Uterus (tissue), 2 donors: ENCODE results near the gene APOA1.

Experiments used
- POLR2A ChIP-seq, 2 donors: fragments of 450-650 bp; IDR thresholded peaks; one replicate each; pipeline ENCODE4 v1.6.1; 2016; ENCODE audit warnings: antibody characterized with exemption in 2 of 2, mild to moderate bottlenecking in 1 of 2, moderate library complexity in 1 of 2
- TF ChIP-seq, protein P1 (sequence below), 4 experiments: fragments of 200-600 bp in 2 of 4; fragments of 450-650 bp in 2 of 4; sonication (generic) in 2 of 4; IDR thresholded peaks; one replicate each; pipeline ENCODE4 v1.5.1; 2016 to 2019; ENCODE audit warnings: antibody characterized with exemption in 4 of 4, mild to moderate bottlenecking in 2 of 4, moderate library complexity in 1 of 4

DNA sequence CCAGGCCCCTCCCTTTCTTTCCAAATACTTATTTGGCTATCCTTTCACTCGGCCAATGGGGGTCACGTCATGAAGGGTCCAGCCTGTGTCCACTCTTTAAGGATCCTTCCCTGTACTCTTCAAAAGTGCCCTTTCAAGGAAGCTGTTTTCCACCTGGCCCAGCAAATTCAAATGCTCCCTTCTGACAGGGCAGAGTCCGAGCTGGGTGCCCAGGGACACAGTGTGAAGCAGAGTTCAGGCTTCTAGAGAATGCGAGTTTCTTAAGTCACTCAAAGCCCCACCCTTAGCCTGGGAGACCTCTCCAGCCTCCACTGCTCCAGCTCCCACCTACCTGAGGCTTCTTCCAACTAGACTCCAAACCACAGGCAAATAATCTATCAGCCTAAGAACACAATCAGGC, 5.5 kb upstream of the APOA1 start:
- TF ChIP-seq, protein P1, sequence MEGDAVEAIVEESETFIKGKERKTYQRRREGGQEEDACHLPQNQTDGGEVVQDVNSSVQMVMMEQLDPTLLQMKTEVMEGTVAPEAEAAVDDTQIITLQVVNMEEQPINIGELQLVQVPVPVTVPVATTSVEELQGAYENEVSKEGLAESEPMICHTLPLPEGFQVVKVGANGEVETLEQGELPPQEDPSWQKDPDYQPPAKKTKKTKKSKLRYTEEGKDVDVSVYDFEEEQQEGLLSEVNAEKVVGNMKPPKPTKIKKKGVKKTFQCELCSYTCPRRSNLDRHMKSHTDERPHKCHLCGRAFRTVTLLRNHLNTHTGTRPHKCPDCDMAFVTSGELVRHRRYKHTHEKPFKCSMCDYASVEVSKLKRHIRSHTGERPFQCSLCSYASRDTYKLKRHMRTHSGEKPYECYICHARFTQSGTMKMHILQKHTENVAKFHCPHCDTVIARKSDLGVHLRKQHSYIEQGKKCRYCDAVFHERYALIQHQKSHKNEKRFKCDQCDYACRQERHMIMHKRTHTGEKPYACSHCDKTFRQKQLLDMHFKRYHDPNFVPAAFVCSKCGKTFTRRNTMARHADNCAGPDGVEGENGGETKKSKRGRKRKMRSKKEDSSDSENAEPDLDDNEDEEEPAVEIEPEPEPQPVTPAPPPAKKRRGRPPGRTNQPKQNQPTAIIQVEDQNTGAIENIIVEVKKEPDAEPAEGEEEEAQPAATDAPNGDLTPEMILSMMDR (IDR thresholded peaks at IDR 0.05), result no peak
- no peak for TF ChIP-seq POLR2A (IDR thresholded peaks at IDR 0.05)
